Ishikawa (cell line): Measurements from ENCODE around the gene PLEKHO2.

Experiments used
- CEBPB ChIP-seq: IDR thresholded peaks from 2 replicates; pipeline ENCODE4 v1.6.1; 2012
- CREB1 ChIP-seq: IDR thresholded peaks from 2 replicates; pipeline ENCODE4 v1.6.1; 2012; ENCODE audit warnings: low read depth
- EGR1 ChIP-seq: IDR thresholded peaks from 2 replicates; pipeline ENCODE4 v1.6.1; 2012
- EP300 ChIP-seq: IDR thresholded peaks from 2 replicates; pipeline ENCODE4 v1.6.1; 2012; ENCODE audit warnings: borderline replicate concordance
- FOXM1 ChIP-seq: IDR thresholded peaks from 2 replicates; pipeline ENCODE4 v1.6.1; 2012; ENCODE audit warnings: low read depth, borderline replicate concordance
- MAX ChIP-seq: IDR thresholded peaks from 2 replicates; pipeline ENCODE4 v1.6.1; 2012
- NFIC ChIP-seq: IDR thresholded peaks from 2 replicates; pipeline ENCODE4 v1.6.1; 2012
- RAD21 ChIP-seq: IDR thresholded peaks from 2 replicates; pipeline ENCODE4 v1.6.1; 2012; ENCODE audit warnings: low read depth
- TAF1 ChIP-seq: IDR thresholded peaks from 2 replicates; pipeline ENCODE4 v1.6.1; 2012; ENCODE audit warnings: low read depth, mild to moderate bottlenecking
- TCF12 ChIP-seq: IDR thresholded peaks from 2 replicates; pipeline ENCODE4 v1.6.1; 2012; ENCODE audit warnings: low read depth
- TEAD4 ChIP-seq: IDR thresholded peaks from 2 replicates; pipeline ENCODE4 v1.6.1; 2012
- YY1 ChIP-seq: IDR thresholded peaks from 2 replicates; pipeline ENCODE4 v1.6.1; 2012; ENCODE audit warnings: low read depth
- ZBTB7A ChIP-seq: IDR thresholded peaks from 2 replicates; pipeline ENCODE4 v1.6.1; 2012; ENCODE audit warnings: low read depth
- TF ChIP-seq, protein P1 (sequence below): IDR thresholded peaks from 2 replicates; pipeline ENCODE4 v1.6.1; 2012; ENCODE audit warnings: low read depth, mild to moderate bottlenecking
- TF ChIP-seq, protein P2 (sequence below): IDR thresholded peaks from 2 replicates; pipeline ENCODE4 v1.6.1; 2012

PLEKHO2 gene

DNA sequence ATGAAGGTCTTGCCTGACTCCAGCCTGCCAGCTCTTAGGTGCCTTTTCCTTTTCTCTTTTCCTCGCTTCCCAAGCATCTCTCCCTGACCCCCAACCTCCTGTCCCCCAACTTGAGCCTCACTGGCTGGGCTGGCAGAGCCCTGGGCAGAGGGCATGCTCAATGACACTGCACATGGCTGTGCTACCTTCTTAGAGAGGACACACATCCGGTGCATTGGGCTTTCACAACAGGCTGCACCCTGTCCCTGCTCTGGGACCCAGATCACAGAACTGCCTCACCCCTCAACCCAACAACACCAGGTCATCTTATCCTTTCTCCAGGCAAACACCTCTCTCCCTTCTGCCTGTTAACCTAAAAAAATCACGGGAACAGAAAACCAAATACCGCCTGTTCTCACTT, 62.5 kb downstream of the PLEKHO2 start:
- TF ChIP-seq ZBTB7A (no peak), TCF12 (no peak), RAD21 (no peak), FOXM1 (no peak), TEAD4 (no peak), EP300 (no peak), NFIC (no peak), YY1 (no peak)
- TF ChIP-seq, protein P1, sequence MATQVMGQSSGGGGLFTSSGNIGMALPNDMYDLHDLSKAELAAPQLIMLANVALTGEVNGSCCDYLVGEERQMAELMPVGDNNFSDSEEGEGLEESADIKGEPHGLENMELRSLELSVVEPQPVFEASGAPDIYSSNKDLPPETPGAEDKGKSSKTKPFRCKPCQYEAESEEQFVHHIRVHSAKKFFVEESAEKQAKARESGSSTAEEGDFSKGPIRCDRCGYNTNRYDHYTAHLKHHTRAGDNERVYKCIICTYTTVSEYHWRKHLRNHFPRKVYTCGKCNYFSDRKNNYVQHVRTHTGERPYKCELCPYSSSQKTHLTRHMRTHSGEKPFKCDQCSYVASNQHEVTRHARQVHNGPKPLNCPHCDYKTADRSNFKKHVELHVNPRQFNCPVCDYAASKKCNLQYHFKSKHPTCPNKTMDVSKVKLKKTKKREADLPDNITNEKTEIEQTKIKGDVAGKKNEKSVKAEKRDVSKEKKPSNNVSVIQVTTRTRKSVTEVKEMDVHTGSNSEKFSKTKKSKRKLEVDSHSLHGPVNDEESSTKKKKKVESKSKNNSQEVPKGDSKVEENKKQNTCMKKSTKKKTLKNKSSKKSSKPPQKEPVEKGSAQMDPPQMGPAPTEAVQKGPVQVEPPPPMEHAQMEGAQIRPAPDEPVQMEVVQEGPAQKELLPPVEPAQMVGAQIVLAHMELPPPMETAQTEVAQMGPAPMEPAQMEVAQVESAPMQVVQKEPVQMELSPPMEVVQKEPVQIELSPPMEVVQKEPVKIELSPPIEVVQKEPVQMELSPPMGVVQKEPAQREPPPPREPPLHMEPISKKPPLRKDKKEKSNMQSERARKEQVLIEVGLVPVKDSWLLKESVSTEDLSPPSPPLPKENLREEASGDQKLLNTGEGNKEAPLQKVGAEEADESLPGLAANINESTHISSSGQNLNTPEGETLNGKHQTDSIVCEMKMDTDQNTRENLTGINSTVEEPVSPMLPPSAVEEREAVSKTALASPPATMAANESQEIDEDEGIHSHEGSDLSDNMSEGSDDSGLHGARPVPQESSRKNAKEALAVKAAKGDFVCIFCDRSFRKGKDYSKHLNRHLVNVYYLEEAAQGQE = no peak
- TF ChIP-seq, protein P2, sequence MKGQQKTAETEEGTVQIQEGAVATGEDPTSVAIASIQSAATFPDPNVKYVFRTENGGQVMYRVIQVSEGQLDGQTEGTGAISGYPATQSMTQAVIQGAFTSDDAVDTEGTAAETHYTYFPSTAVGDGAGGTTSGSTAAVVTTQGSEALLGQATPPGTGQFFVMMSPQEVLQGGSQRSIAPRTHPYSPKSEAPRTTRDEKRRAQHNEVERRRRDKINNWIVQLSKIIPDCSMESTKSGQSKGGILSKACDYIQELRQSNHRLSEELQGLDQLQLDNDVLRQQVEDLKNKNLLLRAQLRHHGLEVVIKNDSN = no peak

DNA sequence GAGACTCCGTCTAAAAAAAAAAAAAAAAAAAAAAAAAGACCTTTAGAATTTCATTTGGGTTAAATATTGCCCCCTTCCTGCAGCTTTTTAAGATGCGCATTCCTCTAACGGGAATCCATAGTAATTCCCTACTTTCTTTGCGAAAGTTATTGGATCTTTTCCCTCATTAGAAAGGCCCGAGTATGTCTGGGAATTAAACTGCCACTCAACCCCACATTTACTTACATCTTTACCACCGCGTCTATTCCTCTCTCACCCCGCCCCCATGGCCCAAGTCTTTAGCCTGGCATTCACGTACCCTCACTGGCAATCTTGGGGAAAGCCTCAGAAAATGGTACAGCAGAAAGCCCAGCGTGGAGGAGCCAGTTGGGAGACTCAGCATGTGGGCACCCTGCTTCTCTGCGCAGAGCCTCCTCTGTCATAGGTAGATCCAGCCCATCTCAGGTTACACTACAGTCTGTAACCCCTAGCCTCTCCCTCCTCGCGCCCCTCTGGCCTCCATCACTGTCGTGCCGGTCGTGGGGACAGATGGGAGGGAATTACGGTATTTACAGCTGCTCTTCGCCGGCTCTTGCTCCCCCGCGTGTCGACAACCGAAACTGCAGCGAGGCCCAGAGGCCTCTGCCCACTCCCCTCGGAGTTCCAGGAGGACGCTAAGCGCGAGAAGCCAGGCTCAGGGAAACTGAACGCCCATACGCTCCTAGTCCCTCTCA, 63.6 kb downstream of the PLEKHO2 start:
- no peak for TF ChIP-seq RAD21
- no peak for TF ChIP-seq EP300
- TF ChIP-seq, protein P2 = no peak
- TF ChIP-seq FOXM1 = no peak
- no peak for TF ChIP-seq TEAD4
- no peak for TF ChIP-seq MAX
- TF ChIP-seq CREB1 = no peak
- TF ChIP-seq, protein P1 = no peak
- TF ChIP-seq YY1 = no peak
- TF ChIP-seq TAF1 = no peak
- no peak for TF ChIP-seq ZBTB7A
- TF ChIP-seq NFIC = no peak
- no peak for TF ChIP-seq EGR1
- no peak for TF ChIP-seq CEBPB

- TF ChIP-seq NFIC (no peak), MAX (no peak)
Observed at GRCh38 chr15:64905941-64906340, 64.2 kb downstream of the PLEKHO2 start.

DNA sequence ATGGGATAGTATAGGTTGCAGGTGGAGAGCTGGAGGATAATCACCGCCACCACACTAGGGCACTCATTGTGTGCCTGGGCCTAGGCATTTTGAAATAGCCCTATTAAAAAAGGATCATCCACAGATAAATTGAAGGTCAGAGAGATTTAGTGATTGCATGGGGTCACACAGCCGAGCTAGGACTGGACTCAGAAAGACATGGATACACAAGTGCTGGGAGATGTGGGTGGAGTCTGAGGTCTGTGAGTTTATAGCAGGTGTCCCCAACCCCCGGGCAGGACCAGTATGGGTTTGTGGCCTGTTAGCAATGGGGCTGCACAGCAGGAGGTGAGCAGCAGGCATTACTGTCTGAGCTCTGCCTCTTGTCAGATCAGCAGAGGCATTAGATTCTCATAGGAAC, 64.7 kb downstream of the PLEKHO2 start:
- no peak for TF ChIP-seq RAD21

GRCh38 chr15:64907991-64908390, 66.3 kb downstream of the PLEKHO2 start:
- TF ChIP-seq YY1 (no peak), EP300 (no peak), EGR1 (no peak), TEAD4 (no peak), CREB1 (no peak), TCF12 (no peak), MAX (no peak), FOXM1 (no peak), NFIC (no peak), TAF1 (no peak)
- TF ChIP-seq, protein P1 = no peak
- TF ChIP-seq, protein P2 = no peak
